ENCODE data around the gene MACC1.

MACC1 gene

DNA sequence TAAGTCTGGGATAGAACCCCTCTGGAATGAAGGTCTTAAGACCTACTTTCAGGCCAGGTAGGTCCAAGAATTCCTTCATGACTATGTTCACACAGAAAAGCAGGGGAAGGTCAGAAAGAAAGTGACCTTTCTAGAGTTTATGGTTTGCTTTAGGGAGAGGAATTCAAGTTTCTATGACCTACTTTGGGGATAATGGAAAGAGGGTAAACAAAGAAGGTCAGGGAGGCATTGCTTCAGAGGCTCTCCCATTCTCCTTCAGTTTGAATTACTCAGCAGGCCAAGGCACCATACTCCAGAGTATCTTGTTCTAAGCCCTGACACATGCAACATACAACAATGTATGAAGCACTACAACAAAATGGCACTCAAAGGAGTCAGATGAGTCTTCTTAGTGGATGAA lies 11.5 kb upstream of the MACC1 start:
- Histone ChIP-seq H3K9me3 (ENCODE audit: control insufficient read depth, low read length) (no peaks in the 10 kb centered on the region), H3K4me3 (ENCODE audit: low read length) (no peak overlapping the region), H3K36me3 (ENCODE audit: control insufficient read depth, insufficient read depth, low read length) (no peaks in the 10 kb centered on the region), H3K4me1 (ENCODE audit: control insufficient read depth, insufficient read depth, low read length) (no peaks in the 10 kb centered on the region), H3K9ac (ENCODE audit: low read length) (no peak overlapping the region), H3K27me3 (ENCODE audit: control insufficient read depth, insufficient read depth, low read length) (no peaks in the 10 kb centered on the region)

DNA sequence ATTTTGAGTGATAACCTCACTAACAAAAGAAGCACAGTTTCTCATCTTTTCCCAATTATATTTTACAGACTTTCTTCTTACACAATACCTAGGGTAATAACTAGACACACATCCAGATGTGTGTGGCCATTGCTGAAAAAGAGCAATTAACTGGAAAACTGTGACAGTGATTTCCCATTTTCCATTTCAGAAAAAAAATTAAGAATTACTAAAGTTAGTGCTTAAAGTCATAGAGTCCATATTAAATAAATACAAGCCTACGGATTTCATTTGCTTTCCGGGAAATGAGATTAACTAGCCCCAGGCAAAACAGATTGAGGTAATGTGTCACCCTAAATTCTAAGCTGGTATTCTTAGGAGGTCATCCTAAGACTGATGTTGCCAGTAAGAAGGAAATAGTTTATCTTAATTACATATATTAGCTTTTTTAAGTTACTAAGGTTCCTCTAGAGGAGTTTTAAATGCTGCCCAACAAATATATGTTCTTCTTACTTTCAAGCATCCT lies 10.2 kb upstream of the MACC1 start:
- Histone ChIP-seq H3K36me3 (ENCODE audit: control insufficient read depth, insufficient read depth, low read length) (no peaks in the 10 kb centered on the region), H3K9ac (ENCODE audit: low read length) (no peak overlapping the region), H3K27me3 (ENCODE audit: control insufficient read depth, insufficient read depth, low read length) (no peaks in the 10 kb centered on the region), H3K4me3 (ENCODE audit: low read length) (no peak overlapping the region), H3K4me1 (ENCODE audit: control insufficient read depth, insufficient read depth, low read length) (no peaks in the 10 kb centered on the region), H3K9me3 (ENCODE audit: control insufficient read depth, low read length) (no peaks in the 10 kb centered on the region)

DNA sequence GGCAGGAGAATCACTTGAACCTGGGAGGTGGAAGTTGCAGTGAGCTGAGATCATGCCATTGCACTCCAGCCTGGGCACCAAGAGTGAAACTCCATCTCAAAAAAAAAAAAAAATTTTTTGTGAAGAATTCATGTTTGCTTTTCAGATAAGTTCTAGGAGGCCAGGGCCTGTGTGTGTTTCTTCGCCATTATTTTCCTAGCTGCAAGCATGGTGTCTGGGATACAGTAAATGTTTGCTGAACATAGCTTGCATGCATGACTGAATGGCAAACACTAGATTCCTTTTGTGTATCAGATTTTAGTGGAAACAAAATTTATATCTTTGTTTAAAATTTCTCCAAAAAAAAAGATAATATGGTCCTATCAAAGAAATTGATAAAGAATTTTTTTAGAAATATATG lies 9.7 kb upstream of the MACC1 start:
- H3K9ac ChIP-seq (ENCODE audit: low read length) = no peak overlapping the region
- H3K9me3 ChIP-seq (ENCODE audit: control insufficient read depth, low read length) = no peaks in the 10 kb centered on the region
- no peaks in the 10 kb centered on the region for H3K27me3 ChIP-seq (ENCODE audit: control insufficient read depth, insufficient read depth, low read length)
- H3K4me1 ChIP-seq (ENCODE audit: control insufficient read depth, insufficient read depth, low read length) = no peaks in the 10 kb centered on the region
- H3K4me3 ChIP-seq (ENCODE audit: low read length) = no peak overlapping the region
- no peaks in the 10 kb centered on the region for H3K36me3 ChIP-seq (ENCODE audit: control insufficient read depth, insufficient read depth, low read length)

DNA sequence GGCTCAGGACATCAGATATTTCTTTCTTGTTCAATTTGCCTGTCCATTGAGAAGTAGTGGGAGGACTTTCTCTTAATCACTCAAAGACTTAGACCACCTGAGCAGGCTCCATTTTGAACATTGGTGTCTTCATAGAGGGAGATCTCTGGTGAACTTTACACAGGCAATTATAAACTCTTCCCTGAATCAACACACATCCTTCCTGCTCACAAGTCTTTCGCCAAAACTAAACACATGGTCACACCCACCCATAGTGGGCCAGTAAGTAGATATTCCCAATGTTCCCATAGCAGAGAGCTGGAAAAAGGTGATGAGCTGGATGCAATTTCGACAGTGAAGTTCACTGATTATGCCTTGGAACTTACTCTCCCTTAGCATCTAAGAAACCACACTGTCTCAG lies 8.2 kb upstream of the MACC1 start:
- Histone ChIP-seq H3K4me1 (ENCODE audit: control insufficient read depth, insufficient read depth, low read length) (peaks cover 10% of the 10 kb centered on the region), H3K4me3 (ENCODE audit: low read length) (no peak overlapping the region), H3K9me3 (ENCODE audit: control insufficient read depth, low read length) (no peaks in the 10 kb centered on the region), H3K9ac (ENCODE audit: low read length) (no peak overlapping the region), H3K27me3 (ENCODE audit: control insufficient read depth, insufficient read depth, low read length) (no peaks in the 10 kb centered on the region), H3K36me3 (ENCODE audit: control insufficient read depth, insufficient read depth, low read length) (no peaks in the 10 kb centered on the region)

DNA sequence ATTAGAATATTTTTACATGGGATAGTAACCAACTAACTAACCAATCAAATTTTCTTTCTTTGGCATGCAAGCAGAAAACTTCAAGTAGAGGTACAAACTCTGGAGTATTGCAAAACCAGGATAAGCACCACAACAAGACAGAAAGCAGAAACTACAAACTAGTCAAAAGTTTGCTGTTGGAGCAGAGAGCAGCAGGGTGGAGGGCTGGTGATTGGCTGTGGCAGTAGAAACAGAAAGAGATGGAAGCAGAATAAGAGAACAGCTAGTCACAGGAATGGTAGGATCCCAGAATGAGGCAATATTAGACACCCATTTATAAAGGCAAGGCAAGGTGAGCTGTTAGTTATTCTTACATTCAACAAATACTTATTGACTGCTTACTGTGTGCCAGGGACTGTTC lies 6.8 kb upstream of the MACC1 start:
- Histone ChIP-seq H3K36me3 (ENCODE audit: control insufficient read depth, insufficient read depth, low read length) (no peaks in the 10 kb centered on the region), H3K27me3 (ENCODE audit: control insufficient read depth, insufficient read depth, low read length) (no peaks in the 10 kb centered on the region), H3K4me1 (ENCODE audit: control insufficient read depth, insufficient read depth, low read length) (peaks cover 24% of the 10 kb centered on the region), H3K9me3 (ENCODE audit: control insufficient read depth, low read length) (no peaks in the 10 kb centered on the region), H3K4me3 (ENCODE audit: low read length) (no peak overlapping the region), H3K9ac (ENCODE audit: low read length) (no peak overlapping the region)

DNA sequence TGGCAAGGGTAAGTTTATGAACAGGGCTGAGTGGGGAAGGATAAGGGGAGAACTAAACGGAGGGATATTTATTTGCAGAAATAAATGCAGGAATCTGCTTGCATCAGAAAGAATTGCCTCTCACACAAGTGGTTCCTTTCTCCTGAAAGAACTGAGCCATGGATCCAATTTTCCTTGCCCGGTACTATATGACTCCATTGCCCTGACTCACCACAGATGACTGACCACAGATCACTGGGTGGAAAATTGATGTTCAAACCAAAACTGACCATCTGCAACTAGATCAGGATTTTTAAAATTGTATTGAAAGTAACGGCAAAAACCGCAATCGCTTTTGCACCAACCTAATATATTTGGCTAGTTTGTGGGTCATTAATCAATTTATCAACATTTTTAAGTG lies 6.2 kb upstream of the MACC1 start:
- H3K9ac ChIP-seq (ENCODE audit: low read length) = no peak overlapping the region
- no peaks in the 10 kb centered on the region for H3K9me3 ChIP-seq (ENCODE audit: control insufficient read depth, low read length)
- H3K36me3 ChIP-seq (ENCODE audit: control insufficient read depth, insufficient read depth, low read length) = no peaks in the 10 kb centered on the region
- H3K4me1 ChIP-seq (ENCODE audit: control insufficient read depth, insufficient read depth, low read length) = peaks cover 30% of the 10 kb centered on the region
- no peaks in the 10 kb centered on the region for H3K27me3 ChIP-seq (ENCODE audit: control insufficient read depth, insufficient read depth, low read length)
- no peak overlapping the region for H3K4me3 ChIP-seq (ENCODE audit: low read length)

DNA sequence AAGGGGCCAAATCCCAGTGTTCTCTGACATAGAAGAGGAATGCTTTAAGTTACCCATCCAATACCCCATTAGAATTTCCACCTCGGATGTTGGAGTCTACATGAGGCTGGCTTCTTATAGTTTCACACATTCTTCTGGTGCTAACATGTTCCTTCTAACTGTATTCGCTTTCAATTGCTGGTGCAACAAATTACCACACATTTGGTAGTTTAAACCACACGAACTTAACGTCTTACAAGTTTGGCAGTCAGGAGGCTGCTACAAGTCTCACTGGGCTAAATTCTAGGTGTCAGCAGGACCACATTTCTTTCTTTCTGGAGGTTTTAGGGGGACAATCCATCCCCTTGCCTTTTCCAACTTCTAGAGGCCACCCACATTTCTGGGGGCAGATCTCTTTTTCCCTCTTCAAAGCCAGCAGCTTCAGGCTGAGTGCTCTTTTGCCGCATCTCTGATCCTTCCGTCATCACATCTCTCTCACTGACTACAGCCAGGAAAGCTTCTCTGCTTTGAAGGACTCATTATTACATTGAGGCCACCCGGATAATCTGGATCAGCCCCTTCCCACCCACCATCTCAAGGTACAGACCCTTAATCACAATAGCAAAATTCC lies 5.1 kb upstream of the MACC1 start:
- Histone ChIP-seq H3K9ac (ENCODE audit: low read length) (no peak overlapping the region), H3K9me3 (ENCODE audit: control insufficient read depth, low read length) (no peaks in the 10 kb centered on the region), H3K36me3 (ENCODE audit: control insufficient read depth, insufficient read depth, low read length) (no peaks in the 10 kb centered on the region)

DNA sequence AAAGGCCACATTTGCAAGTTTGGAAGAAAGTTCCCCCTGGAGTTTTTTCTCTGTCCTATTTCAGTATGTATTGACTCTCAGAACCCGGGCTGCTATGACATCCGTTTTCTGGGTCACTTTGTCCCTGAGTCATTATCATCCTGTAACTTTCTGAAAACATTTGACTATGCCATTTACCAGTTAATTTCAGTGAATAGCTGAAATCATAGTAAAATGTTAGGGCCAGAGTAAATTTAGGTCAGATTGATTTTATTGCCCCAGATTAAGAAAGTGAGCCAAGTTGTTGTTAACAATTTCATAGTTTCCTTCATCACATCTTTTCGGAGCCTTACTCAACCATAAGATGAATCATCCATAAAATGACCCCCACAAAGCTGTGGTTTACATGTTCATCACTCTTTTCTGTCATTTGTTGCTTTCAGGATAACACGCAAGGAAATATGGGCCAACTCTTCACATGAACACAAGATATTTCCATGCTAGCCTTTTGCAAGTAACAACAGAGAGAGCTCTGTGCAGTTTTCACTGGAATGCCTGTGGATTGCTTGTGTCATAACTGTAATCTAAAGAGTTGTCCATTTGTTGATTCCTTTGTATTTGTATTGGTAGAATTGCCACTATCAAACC lies 3.9 kb upstream of the MACC1 start:
- Histone ChIP-seq H3K27me3 (ENCODE audit: control insufficient read depth, insufficient read depth, low read length) (no peaks in the 10 kb centered on the region), H3K9ac (ENCODE audit: low read length) (no peak overlapping the region), H3K4me3 (ENCODE audit: low read length) (no peak overlapping the region), H3K36me3 (ENCODE audit: control insufficient read depth, insufficient read depth, low read length) (no peaks in the 10 kb centered on the region), H3K9me3 (ENCODE audit: control insufficient read depth, low read length) (no peaks in the 10 kb centered on the region), H3K4me1 (ENCODE audit: control insufficient read depth, insufficient read depth, low read length) (peaks cover 37% of the 10 kb centered on the region)

More for the DNA sequence above, 5.1 kb upstream of the MACC1 start:
- Histone ChIP-seq H3K4me3 (ENCODE audit: low read length) (no peak overlapping the region), H3K4me1 (ENCODE audit: control insufficient read depth, insufficient read depth, low read length) (peaks cover 37% of the 10 kb centered on the region), H3K27me3 (ENCODE audit: control insufficient read depth, insufficient read depth, low read length) (no peaks in the 10 kb centered on the region)

DNA sequence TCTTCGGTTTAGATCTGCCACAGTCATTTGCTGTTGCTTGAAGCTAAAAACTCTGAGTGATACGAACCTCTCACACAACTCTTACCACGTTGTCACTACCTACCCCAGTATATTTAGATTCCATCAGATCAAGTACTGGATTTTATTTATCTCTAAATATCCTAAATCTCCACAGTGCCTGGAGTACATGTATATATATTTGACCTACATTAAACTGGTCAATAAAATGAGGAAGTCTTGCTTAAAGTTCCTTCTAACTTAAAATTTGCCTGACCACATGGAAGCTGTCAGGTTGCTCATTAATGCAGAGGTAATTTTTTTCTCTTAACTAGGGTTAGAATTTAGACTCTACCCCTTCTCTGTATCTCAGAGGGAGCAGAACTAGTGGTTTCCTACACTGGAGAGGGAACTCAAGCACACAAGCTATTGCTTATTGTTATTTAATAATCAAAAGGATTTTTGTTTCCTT lies 3.1 kb upstream of the MACC1 start:
- Histone ChIP-seq H3K36me3 (ENCODE audit: control insufficient read depth, insufficient read depth, low read length) (no peaks in the 10 kb centered on the region), H3K4me1 (ENCODE audit: control insufficient read depth, insufficient read depth, low read length) (peaks cover 37% of the 10 kb centered on the region), H3K9me3 (ENCODE audit: control insufficient read depth, low read length) (no peaks in the 10 kb centered on the region), H3K27me3 (ENCODE audit: control insufficient read depth, insufficient read depth, low read length) (no peaks in the 10 kb centered on the region), H3K9ac (ENCODE audit: low read length) (peak overlapping the region; percentile 15), H3K4me3 (ENCODE audit: low read length) (no peak overlapping the region)

DNA sequence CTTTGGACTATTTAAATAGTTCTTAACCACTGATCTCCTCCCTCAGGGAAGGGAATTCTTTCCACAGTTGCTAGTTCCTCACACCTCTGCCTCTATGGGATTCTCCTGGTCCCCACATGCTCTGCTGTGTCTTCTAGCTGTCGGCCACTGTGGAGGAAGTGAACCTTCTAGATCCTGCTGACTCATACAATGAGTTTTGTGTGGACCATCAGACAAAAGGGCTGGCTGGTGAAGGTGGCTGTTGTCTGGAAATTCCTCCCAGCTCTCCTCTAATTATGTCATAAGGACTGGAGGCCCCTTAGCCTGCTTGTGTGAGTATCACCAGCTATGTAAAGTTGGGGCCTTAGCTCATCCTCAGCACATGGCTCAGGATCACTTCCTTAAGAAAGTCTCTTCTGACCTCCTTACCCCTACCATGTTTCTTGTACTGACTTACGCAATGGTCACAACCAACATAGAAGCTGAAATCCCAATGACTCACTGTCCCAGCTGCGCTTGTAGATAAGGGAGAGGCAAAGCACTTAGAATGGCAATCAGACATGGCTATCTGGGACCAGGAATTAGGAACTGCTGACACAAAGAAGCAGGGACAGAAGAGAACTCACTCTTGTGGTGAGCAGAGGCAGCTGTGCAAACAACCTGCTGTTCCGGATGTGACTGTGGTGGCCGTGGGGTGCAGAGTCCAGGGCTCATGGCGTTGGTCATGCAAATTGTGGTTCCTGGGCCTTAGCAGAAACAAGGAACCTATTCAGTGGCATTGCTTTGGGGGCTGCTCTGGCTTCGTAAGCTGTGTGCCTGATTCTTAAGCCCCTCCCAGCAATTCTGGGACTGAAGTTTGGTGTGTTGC lies 2.5 kb upstream of the MACC1 start:
- no peaks in the 10 kb centered on the region for H3K36me3 ChIP-seq (ENCODE audit: control insufficient read depth, insufficient read depth, low read length)
- peaks cover 37% of the 10 kb centered on the region for H3K4me1 ChIP-seq (ENCODE audit: control insufficient read depth, insufficient read depth, low read length)
- H3K9me3 ChIP-seq (ENCODE audit: control insufficient read depth, low read length) = no peaks in the 10 kb centered on the region
- no peak overlapping the region for H3K4me3 ChIP-seq (ENCODE audit: low read length)
- H3K9ac ChIP-seq (ENCODE audit: low read length) = peak overlapping the region; percentile 52
- no peaks in the 10 kb centered on the region for H3K27me3 ChIP-seq (ENCODE audit: control insufficient read depth, insufficient read depth, low read length)

DNA sequence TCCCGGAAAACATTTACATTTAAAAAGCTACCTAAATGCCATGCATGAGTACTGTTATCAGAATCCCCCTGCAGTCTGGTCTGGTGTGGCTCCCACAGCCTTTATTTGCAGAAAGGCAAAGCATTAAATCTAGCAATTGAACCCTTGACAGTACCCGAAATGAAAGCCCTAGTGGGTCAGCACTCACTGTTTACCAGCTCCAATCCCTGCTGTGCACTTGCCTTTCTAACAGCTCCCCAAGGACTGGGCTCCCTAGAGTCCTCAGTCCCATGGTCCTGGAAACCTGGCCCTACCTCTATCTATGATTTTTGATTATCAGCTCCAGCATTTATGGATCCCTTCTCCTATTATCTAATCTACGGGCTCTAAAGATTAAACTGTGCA lies 1.9 kb upstream of the MACC1 start:
- H3K36me3 ChIP-seq (ENCODE audit: control insufficient read depth, insufficient read depth, low read length) = no peaks in the 10 kb centered on the region
- no peaks in the 10 kb centered on the region for H3K27me3 ChIP-seq (ENCODE audit: control insufficient read depth, insufficient read depth, low read length)
- no peaks in the 10 kb centered on the region for H3K9me3 ChIP-seq (ENCODE audit: control insufficient read depth, low read length)
- peaks cover 37% of the 10 kb centered on the region for H3K4me1 ChIP-seq (ENCODE audit: control insufficient read depth, insufficient read depth, low read length)
- no peak overlapping the region for H3K4me3 ChIP-seq (ENCODE audit: low read length)
- H3K9ac ChIP-seq (ENCODE audit: low read length) = peak overlapping the region; percentile 52

DNA sequence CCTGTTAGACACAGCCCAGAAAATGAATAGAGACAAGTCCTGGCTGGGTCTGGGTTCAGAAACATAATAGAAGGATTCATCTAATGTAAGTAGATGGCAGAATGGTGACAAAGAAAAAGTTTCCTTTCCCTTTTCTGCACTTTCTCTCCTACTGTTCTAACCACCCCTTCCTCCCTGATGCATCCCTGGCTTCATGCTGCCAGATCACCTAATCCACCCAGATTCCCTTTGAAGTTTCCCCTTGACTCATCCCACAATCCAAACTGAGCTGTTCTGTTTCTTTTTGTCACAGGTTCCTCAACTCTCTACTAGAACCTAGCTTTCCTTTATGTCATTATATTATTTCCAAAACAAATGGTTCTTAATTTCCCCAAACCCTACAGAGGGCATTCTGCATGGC lies 1.1 kb upstream of the MACC1 start:
- Histone ChIP-seq H3K27me3 (ENCODE audit: control insufficient read depth, insufficient read depth, low read length) (no peaks in the 10 kb centered on the region), H3K4me3 (ENCODE audit: low read length) (no peak overlapping the region), H3K36me3 (ENCODE audit: control insufficient read depth, insufficient read depth, low read length) (no peaks in the 10 kb centered on the region), H3K9me3 (ENCODE audit: control insufficient read depth, low read length) (no peaks in the 10 kb centered on the region), H3K9ac (ENCODE audit: low read length) (no peak overlapping the region), H3K4me1 (ENCODE audit: control insufficient read depth, insufficient read depth, low read length) (peaks cover 37% of the 10 kb centered on the region)

All from mucosa of stomach (tissue), 1 donor.